OCI-LY3 (cell line): ENCODE results near the gene TRMT10A.

ENCODE experiments used
- H2AFZ ChIP-seq: fragments of 200-600, 300-600 bp; shearing (Covaris generic); 2 replicates; pipeline ENCODE4 v1.6.0; 2014; ENCODE audit warnings: antibody characterized with exemption, low read depth, low read length
- H3K27ac ChIP-seq: fragments of 200-600, 300-600 bp; sonication (generic); 2 replicates; pipeline ENCODE4 v1.5.1; 2014; ENCODE audit warnings: mild to moderate bottlenecking, low read length, moderate library complexity, mixed read lengths
- H3K27me3 ChIP-seq: fragments of 200-600, 300-600 bp; sonication (generic); 2 replicates; pipeline ENCODE4 v1.6.1; 2014; ENCODE audit warnings: low read depth, low read length, mixed read lengths
- H3K36me3 ChIP-seq: fragments of 200-600, 300-600 bp; sonication (generic); replicated peaks from 2 replicates; pipeline ENCODE3; 2014; ENCODE audit warnings: low read depth, low read length, mixed read lengths
- H3K4me1 ChIP-seq: fragments of 300-600, 200-600 bp; sonication (generic); 2 replicates; pipeline ENCODE4 v1.6.1; 2014; ENCODE audit warnings: low read length, mixed read lengths
- H3K4me2 ChIP-seq: fragments of 200-600, 300-600 bp; sonication (generic); 2 replicates; pipeline ENCODE4 v1.6.1; 2014; ENCODE audit warnings: low read length, mixed read lengths
- H3K4me3 ChIP-seq: fragments of 300-600, 200-600 bp; sonication (generic); 2 replicates; pipeline ENCODE4 v1.5.1; 2014; ENCODE audit warnings: antibody characterized with exemption, mild to moderate bottlenecking, low read length, moderate library complexity
- H3K79me2 ChIP-seq: fragments of 300-600, 200-600 bp; shearing (Covaris generic); 2 replicates; pipeline ENCODE4 v1.6.1; 2014; ENCODE audit warnings: mild to moderate bottlenecking, low read length, mixed read lengths
- H3K9ac ChIP-seq: fragments of 300-600, 200-600 bp; shearing (Covaris generic); 2 replicates; pipeline ENCODE4 v1.6.0; 2014; ENCODE audit warnings: mild to moderate bottlenecking, low read length, moderate library complexity
- H3K9me3 ChIP-seq: fragments of 200-600, 300-600 bp; shearing (Covaris generic); 2 replicates; pipeline ENCODE4 v1.6.1; 2014; ENCODE audit warnings: low read length, mixed read lengths; ENCODE audit not compliant: insufficient read depth
- H4K20me1 ChIP-seq: fragments of 200-600, 300-600 bp; sonication (generic); 2 replicates; pipeline ENCODE4 v1.6.1; 2016; ENCODE audit warnings: low read length, mixed read lengths; ENCODE audit not compliant: insufficient read depth
- EZH2phosphoT487 ChIP-seq: fragments of 200-600 bp; shearing (Covaris generic); IDR thresholded peaks from 2 replicates; pipeline ENCODE4 v1.6.1; 2018; ENCODE audit warnings: antibody characterized with exemption, mixed run types, low read depth
- TF ChIP-seq, protein P1 (sequence below): fragments of 200-600, 300-600 bp; sonication (generic); IDR thresholded peaks from 2 replicates; pipeline ENCODE4 v1.5.1; 2014; ENCODE audit warnings: antibody characterized with exemption, low read length, low read depth

TRMT10A gene

GRCh38 chr4:99510721-99511120, 53.1 kb downstream of the TRMT10A start, which contains the start of gene C4orf17:
Gene C4orf17, plus strand, starts transcription at chr4:99511021. Its CDS starts 2,061 bp downstream, at chr4:99513082.
- no peaks in the 10 kb centered on the region for H3K4me1 ChIP-seq

GRCh38 chr4:99507762-99508161, 56.1 kb downstream of the TRMT10A start:
- H3K4me2 ChIP-seq, result no peak overlapping the region
- no peaks in the 10 kb centered on the region for H3K36me3 ChIP-seq
- no peak overlapping the region for H3K4me3 ChIP-seq
- no peaks in the 10 kb centered on the region for H3K4me1 ChIP-seq
- H2AFZ ChIP-seq, result no peak overlapping the region
- TF ChIP-seq, protein P1, sequence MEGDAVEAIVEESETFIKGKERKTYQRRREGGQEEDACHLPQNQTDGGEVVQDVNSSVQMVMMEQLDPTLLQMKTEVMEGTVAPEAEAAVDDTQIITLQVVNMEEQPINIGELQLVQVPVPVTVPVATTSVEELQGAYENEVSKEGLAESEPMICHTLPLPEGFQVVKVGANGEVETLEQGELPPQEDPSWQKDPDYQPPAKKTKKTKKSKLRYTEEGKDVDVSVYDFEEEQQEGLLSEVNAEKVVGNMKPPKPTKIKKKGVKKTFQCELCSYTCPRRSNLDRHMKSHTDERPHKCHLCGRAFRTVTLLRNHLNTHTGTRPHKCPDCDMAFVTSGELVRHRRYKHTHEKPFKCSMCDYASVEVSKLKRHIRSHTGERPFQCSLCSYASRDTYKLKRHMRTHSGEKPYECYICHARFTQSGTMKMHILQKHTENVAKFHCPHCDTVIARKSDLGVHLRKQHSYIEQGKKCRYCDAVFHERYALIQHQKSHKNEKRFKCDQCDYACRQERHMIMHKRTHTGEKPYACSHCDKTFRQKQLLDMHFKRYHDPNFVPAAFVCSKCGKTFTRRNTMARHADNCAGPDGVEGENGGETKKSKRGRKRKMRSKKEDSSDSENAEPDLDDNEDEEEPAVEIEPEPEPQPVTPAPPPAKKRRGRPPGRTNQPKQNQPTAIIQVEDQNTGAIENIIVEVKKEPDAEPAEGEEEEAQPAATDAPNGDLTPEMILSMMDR, result no peak
- TF ChIP-seq EZH2phosphoT487, result no peak
- no peaks in the 10 kb centered on the region for H3K27me3 ChIP-seq
- no peaks in the 10 kb centered on the region for H3K9me3 ChIP-seq
- no peaks in the 10 kb centered on the region for H3K79me2 ChIP-seq
- H3K9ac ChIP-seq, result no peak overlapping the region
- H3K27ac ChIP-seq, result no peak overlapping the region
- H4K20me1 ChIP-seq, result no peaks in the 10 kb centered on the region

More at GRCh38 chr4:99510721-99511120, 53.1 kb downstream of the TRMT10A start, which contains the start of gene C4orf17:
- no peaks in the 10 kb centered on the region for H3K36me3 ChIP-seq
- no peaks in the 10 kb centered on the region for H3K79me2 ChIP-seq
- H3K4me3 ChIP-seq, result no peak within 1 kb of the TSS
- no peak within 1 kb of the TSS for H2AFZ ChIP-seq
- no peaks in the 10 kb centered on the region for H4K20me1 ChIP-seq
- H3K27me3 ChIP-seq, result no peaks in the 10 kb centered on the region
- no peak for TF ChIP-seq EZH2phosphoT487
- TF ChIP-seq, protein P1, result no peak
- H3K4me2 ChIP-seq, result no peak within 1 kb of the TSS
- H3K9ac ChIP-seq, result no peak within 1 kb of the TSS
- no peaks in the 10 kb centered on the region for H3K9me3 ChIP-seq
- no peak within 1 kb of the TSS for H3K27ac ChIP-seq

DNA sequence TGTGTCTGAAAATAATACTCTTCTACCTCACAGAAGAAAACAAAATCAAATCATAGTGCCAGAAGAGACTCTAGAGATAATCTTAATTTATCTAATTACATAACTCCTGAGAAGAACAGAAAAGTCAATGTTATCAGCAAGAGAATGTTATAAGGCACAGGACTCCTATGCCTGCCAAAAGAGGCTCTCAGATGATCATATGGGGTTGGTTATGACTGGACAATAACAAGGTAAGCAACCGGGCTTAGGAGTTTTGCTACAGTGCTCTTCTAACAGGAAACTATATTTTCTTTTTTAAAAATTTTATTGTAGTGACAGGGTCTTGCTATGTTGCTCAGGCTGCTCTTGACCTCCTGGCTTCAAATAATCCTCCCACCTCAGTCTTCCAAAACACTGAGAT, 56.5 kb downstream of the TRMT10A start:
- Histone ChIP-seq H2AFZ (no peak overlapping the region), H3K27me3 (no peaks in the 10 kb centered on the region), H3K79me2 (no peaks in the 10 kb centered on the region), H3K9me3 (no peaks in the 10 kb centered on the region), H3K4me2 (no peak overlapping the region), H3K4me3 (no peak overlapping the region), H3K9ac (no peak overlapping the region), H4K20me1 (no peaks in the 10 kb centered on the region), H3K36me3 (no peaks in the 10 kb centered on the region), H3K27ac (no peak overlapping the region), H3K4me1 (no peaks in the 10 kb centered on the region)
- no peak for TF ChIP-seq EZH2phosphoT487
- TF ChIP-seq, protein P1, result no peak

- Histone ChIP-seq H2AFZ (no peak overlapping the region), H4K20me1 (no peaks in the 10 kb centered on the region), H3K36me3 (no peaks in the 10 kb centered on the region), H3K79me2 (no peaks in the 10 kb centered on the region), H3K9ac (no peak overlapping the region), H3K27me3 (no peaks in the 10 kb centered on the region), H3K27ac (no peak overlapping the region), H3K9me3 (no peaks in the 10 kb centered on the region), H3K4me2 (no peak overlapping the region), H3K4me1 (no peaks in the 10 kb centered on the region), H3K4me3 (no peak overlapping the region)
- TF ChIP-seq, protein P1, result no peak
- no peak for TF ChIP-seq EZH2phosphoT487
Measured at GRCh38 chr4:99506781-99507180, 57.1 kb downstream of the TRMT10A start.
